SH-SY5Y (cell line): ENCODE measurements around the gene MIPEP.

Experiments used
- GATA2 ChIP-seq: IDR thresholded peaks from 2 replicates; pipeline ENCODE4 v1.6.1; 2011; ENCODE audit warnings: mild to moderate bottlenecking, low read depth, low read length
- GATA3 ChIP-seq: IDR thresholded peaks from 2 replicates; pipeline ENCODE4 v1.6.1; 2011; ENCODE audit warnings: low read depth, mild to moderate bottlenecking, low read length, moderate library complexity

- TF ChIP-seq GATA2 (no peak), GATA3 (no peak)
Observed at GRCh38 chr13:23866420-23867026, 22.7 kb downstream of the MIPEP start.
